GM19463 (cell line): ENCODE measurements around the gene FAM209B.
"Not testable (repeated sequence)": the region's sequence is repeated elsewhere in the genome, so short reads cannot be mapped to it uniquely, and the experiment has no call there.

Experiments
- ATAC-seq: cut with Tn5 transposase; IDR thresholded peaks from one replicate; pipeline ENCODE4 v1.9.1; 2021; ENCODE audit warnings: mild to moderate bottlenecking, moderate library complexity; ENCODE audit not compliant: unreplicated experiment

Gene FAM209B

GRCh38 chr20:56537997-56538396 lies 5.0 kb downstream of the FAM209B start:
- ATAC-seq, result no peak

GRCh38 chr20:56540415-56540814 lies 7.4 kb downstream of the FAM209B start:
- no peak for ATAC-seq

DNA sequence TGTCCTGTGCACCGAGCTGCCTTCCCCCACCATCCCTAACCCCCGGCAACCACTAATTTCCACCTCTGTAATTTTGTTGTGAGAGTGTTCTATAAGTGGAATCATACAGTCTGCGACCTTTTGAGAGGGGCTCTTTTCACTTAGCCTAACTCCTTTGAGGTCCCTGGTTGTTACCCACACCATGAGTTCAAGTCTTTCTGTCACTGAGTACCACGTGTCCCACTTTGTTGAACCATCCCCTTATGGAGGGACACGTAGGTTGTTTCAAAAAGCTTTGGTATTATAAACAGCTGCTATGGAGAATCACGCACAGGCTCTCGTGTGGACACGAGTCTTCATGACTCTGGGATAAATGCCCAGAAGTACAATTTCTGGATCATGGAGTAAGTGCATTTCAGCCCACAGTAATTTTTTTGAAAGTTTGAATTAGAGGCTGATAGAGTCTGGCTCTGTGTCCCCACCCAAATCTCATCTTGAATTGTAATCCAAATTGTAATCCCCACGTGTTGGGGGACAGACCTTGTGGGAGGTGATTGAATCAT lies 9.5 kb downstream of the FAM209B start:
- ATAC-seq, result no peak

DNA sequence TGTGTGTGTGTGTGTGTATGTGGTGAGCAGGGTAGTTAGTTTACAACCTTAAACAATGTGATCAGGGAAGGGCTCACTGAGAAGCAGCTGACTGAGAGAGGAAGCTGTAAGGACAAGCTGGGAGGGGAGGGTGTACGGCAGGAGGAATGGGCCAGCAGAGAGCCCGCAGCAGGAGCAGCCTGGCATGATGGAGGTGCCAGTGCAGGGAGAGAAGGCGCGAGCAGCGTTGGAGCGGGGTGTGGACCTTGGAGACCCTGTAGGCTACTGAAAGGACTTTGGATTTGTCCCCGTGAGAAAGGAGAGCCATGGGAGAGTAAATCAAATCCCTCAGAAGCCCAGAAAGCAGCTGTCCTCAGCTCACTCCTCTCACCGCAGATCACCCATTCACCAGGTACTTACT lies 18.5 kb downstream of the FAM209B start:
- ATAC-seq, result no peak

GRCh38 chr20:56552911-56553629 lies 20.0 kb downstream of the FAM209B start:
- ATAC-seq, result peak; percentile 65

GRCh38 chr20:56554869-56555268 lies 21.8 kb downstream of the FAM209B start:
- ATAC-seq, result peak; percentile 76

DNA sequence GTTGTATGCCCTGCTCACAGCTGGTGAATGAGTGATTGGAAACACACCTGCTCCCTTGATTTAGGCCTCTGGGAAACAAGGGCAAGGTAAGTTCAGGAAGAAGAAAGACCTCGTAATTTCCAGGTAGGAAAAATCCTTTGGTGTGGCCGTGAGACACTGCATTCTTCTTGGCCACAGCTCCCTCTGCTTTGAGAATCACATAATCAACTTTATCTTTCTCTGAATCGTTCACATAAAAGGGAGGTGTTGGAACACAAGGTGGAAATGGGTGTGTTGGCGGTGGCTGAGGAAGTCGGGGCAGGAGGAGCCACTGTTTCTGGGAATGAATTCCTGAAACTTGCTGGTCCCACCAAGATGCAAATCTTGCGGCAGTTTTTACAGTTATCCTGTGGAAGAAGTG lies 25.9 kb downstream of the FAM209B start:
- ATAC-seq, result no peak

DNA sequence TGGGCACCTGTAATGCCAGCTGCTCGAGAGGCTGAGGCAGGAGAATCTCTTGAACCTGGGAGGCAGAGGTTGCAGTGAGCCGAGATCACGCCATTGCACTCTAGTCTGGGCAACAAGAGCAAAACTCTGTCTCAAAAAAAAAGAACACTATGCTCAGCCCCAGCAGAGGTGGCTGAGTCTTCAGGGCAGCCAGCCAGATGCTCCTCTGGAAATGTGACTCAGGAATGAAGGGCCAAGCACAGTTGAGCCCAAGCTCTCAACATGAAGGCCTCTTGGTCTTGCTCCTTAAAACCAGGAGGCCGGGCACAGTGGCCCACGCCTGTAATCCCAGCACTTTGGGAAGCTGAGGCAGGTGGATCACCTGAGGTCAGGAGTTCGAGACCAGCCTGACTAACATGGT lies 31.5 kb downstream of the FAM209B start:
- not testable (repeated sequence) for ATAC-seq

- ATAC-seq, result no peak
Measured at GRCh38 chr20:56565511-56565910, 32.5 kb downstream of the FAM209B start.

GRCh38 chr20:56566621-56567020 lies 33.6 kb downstream of the FAM209B start:
- ATAC-seq, result no peak

DNA sequence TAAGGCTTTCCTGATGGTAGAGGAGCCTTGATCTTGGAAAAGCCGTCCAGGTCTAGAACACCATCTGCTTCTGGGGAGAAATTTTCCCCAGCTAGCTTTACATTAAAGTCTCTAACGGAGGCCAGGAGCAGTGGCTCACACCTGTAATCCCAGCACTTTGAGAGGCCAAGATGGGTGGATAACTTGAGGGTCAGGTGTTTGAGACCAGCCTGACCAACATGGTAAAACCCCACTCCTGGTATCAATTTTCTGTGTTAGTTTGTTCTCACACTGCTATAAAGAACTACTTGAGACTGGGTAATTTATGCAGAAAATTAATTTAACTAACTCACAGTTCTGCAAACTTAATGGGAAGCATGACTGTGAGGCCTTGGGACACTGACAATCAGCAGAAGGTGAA lies 37.8 kb downstream of the FAM209B start:
- no peak for ATAC-seq

DNA sequence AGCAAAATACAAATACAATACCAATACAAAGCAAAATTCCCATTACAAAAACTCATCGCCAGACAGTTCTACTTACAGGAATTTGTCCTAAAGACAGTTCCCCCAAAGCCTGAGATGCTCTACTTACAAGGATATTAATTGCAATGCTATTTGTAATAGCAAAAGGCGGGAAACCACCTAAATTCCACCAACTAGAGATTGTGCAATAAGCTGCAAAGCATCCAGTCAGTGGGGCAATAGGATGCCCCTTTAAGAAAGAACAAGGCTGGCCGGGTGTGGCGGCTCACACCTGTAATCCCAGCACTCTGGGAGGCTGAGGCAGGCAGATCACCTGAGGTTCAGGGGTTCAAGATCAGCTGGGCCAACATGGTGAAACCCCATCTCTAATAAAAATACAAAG lies 39.1 kb downstream of the FAM209B start:
- no peak for ATAC-seq

DNA sequence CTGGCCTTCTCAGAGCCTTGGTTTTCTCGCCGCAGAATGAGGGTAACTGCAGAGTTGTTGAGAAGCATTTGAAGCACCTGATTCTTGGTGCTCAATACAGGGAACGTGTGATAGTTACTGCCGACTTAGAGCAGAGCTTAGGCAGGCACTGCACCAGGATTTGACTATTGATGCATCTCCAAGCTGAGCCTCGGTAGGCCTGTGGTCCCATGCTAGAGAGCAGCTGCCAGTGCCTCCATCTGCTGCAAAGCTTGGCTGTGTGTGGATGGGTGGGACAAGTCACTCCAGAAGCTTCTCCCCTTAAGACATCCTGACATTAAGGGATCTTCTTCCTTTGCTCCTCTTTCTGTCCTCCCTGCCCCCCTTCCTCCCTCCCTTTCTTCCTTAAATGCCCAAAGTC lies 40.9 kb downstream of the FAM209B start:
- ATAC-seq, result no peak

DNA sequence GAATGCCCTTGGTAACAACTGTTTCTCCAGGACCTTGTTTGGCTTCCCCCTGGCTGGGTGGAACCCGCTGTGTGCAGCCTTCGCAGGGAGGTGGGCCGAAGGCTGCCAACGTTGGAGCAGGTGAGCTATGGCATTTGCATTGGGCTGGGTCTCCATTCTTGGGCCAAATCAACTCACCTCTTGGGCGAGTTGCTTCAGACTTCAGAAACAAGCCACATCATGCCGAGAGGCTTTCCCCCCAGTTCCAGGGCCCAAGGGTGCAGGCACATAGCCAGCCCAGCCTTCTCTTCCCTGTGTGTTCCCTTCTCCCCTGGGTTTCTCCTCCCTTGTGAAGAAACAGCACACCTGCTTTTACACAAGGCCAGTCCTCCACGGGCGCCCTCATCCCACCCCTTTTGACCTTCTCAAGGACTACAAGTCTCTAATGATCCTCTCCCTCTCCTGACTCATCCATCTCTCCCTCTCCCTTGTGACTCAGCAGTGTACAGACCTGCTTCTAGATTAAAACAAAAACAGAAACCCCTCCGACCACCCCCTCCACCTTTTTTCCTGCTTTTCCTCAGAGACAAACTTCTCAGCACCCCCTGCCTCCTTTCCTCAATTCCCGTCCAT lies 41.6 kb downstream of the FAM209B start:
- ATAC-seq, result no peak

- ATAC-seq, result no peak
Measured at GRCh38 chr20:56575157-56575556, 42.1 kb downstream of the FAM209B start.

- no peak for ATAC-seq
Measured at GRCh38 chr20:56575961-56576360, 42.9 kb downstream of the FAM209B start.

GRCh38 chr20:56579301-56579710 lies 46.3 kb downstream of the FAM209B start:
- ATAC-seq, result no peak

GRCh38 chr20:56580226-56580625 lies 47.2 kb downstream of the FAM209B start:
- ATAC-seq, result no peak

DNA sequence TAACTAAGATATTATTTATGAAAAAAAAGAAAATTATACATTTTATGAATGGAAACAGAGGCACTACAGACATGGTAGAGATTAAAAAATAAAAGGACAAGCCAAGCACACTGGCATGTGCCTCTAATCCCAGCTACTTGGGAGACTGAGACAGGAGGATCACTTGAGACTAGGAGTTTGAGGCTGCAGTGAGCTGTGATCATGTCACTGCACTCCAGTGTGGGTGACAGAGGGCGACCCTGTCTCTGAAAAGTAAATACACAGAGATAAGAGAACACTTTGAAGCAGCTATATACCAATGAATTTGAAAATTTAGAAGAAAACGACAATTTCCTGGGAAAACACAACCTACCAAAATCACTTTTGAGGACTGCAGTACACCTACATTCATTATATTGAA lies 48.7 kb downstream of the FAM209B start:
- ATAC-seq, result no peak

DNA sequence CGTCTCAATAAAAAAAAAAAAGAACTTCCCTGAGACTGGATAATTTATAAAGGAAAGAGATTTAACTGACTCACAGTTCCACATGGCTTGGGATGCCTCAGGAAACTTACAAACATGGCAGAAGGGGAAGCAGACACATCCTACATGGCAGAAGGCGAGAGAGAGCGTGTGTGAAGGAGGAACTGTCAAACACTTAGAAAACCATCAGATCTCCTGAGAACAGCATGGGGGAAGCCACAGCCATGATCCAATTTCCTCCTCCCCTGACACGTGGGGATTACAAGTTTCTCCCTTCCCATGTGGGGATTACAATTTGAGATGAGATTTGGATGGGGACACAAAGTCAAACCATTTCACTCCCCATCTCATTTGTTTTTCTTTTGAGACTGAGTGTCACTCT lies 49.5 kb downstream of the FAM209B start:
- no peak for ATAC-seq

DNA sequence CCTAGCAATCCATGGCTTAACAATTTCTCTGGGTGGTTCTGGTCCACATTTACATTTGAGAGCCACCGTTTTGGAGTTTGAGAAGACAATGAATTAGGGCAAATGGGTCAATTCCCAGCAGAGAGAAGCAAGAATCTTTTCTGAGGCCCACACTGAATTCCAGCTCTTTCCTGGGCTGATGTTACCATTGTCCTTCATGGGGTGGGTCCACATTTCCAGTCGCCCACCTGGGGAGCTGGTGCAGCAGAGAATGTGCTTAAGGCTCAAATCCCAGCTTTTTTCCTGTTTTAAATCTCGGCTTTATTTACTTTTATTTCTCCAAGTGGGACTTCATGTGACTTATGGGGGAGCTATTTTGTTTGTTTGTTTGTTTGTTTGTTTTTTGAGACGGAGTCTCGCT lies 51.9 kb downstream of the FAM209B start:
- no peak for ATAC-seq
